HEK293 (cell line): ENCODE measurements around the gene RPL10A.

Source experiments
- CTCF ChIA-PET: fragments of 350-600 bp; formaldehyde crosslinking; extraction: SDS; loops from one replicate; lab custom pipeline; 2021; ENCODE audit warnings: antibody characterized with exemption; lab: Yijun Ruan, JAX
- POLR2A ChIA-PET: fragments of 300-600 bp; formaldehyde crosslinking; extraction: SDS; loops from one replicate; lab custom pipeline; 2020; ENCODE audit warnings: antibody characterized with exemption, inconsistent platforms; lab: Yijun Ruan, JAX
- H3K27ac ChIP-seq: fragments of 200-500 bp; sonication (Bioruptor generic); 2 replicates; pipeline ENCODE4 v1.5.1; 2014; ENCODE audit warnings: low read depth, low read length, control low read depth, inconsistent platforms; ENCODE audit errors: extremely low read depth
- H3K36me3 ChIP-seq, 2 experiments: fragments of 200-500 bp in 1 of 2; sonication (Bioruptor generic) in 1 of 2; 1 replicate in 1 of 2; 2 replicates in 1 of 2; pipeline ENCODE4 v1.5.1; 2014 to 2017; ENCODE audit warnings: inconsistent platforms in 2 of 2, low read length in 2 of 2; ENCODE audit not compliant: control insufficient read depth in 2 of 2, insufficient read depth in 1 of 2
- H3K4me1 ChIP-seq: fragments of 200-500 bp; sonication (Bioruptor generic); 2 replicates; pipeline ENCODE4 v1.5.1; 2014; ENCODE audit warnings: mild to moderate bottlenecking, low read length, inconsistent platforms; ENCODE audit not compliant: control insufficient read depth, insufficient read depth
- H3K4me3 ChIP-seq: 2 replicates; pipeline ENCODE4 v1.5.1; 2011; ENCODE audit warnings: low read depth, mild to moderate bottlenecking, control low read depth, low read length, moderate library complexity
- H3K9me3 ChIP-seq: fragments of 200-500 bp; sonication (Bioruptor generic); 2 replicates; pipeline ENCODE4 v1.5.1; 2014; ENCODE audit warnings: low read depth, low read length, inconsistent platforms; ENCODE audit not compliant: control insufficient read depth, insufficient read depth
- GLIS1 ChIP-seq: fragments of 450-650 bp; formaldehyde crosslinking; IDR thresholded peaks from 2 replicates; pipeline ENCODE4 v1.5.1; 2016; ENCODE audit warnings: missing biosample characterization, missing genetic modification characterization
- GLIS2 ChIP-seq: fragments of 450-650 bp; formaldehyde crosslinking; IDR thresholded peaks from 2 replicates; pipeline ENCODE4 v1.5.1; 2016; ENCODE audit warnings: missing biosample characterization, missing genetic modification characterization
- KLF1 ChIP-seq: fragments of 450-650 bp; formaldehyde crosslinking; IDR thresholded peaks from 2 replicates; pipeline ENCODE4 v1.5.1; 2016; ENCODE audit warnings: missing biosample characterization, missing genetic modification characterization
- KLF8 ChIP-seq: fragments of 450-650 bp; formaldehyde crosslinking; IDR thresholded peaks from 2 replicates; pipeline ENCODE4 v1.5.1; 2016; ENCODE audit warnings: missing biosample characterization, missing genetic modification characterization
- KLF9 ChIP-seq: fragments of 450-650 bp; formaldehyde crosslinking; IDR thresholded peaks from 2 replicates; pipeline ENCODE4 v1.5.1; 2016; ENCODE audit warnings: missing biosample characterization, missing genetic modification characterization, low read depth
- SCRT2 ChIP-seq: fragments of 450-650 bp; formaldehyde crosslinking; IDR thresholded peaks from 2 replicates; pipeline ENCODE4 v1.5.1; 2016; ENCODE audit warnings: missing biosample characterization, missing genetic modification characterization
- SP7 ChIP-seq: fragments of 450-650 bp; formaldehyde crosslinking; IDR thresholded peaks from 2 replicates; pipeline ENCODE4 v1.5.1; 2016; ENCODE audit warnings: missing biosample characterization, missing genetic modification characterization
- YY1 ChIP-seq: fragments of 450-650 bp; formaldehyde crosslinking; IDR thresholded peaks from 2 replicates; pipeline ENCODE4 v1.5.1; 2018; ENCODE audit warnings: missing biosample characterization, missing genetic modification characterization
- ZFP3 ChIP-seq: fragments of 450-650 bp; formaldehyde crosslinking; IDR thresholded peaks from 2 replicates; pipeline ENCODE4 v1.5.1; 2016; ENCODE audit warnings: low read depth, missing biosample characterization, missing genetic modification characterization
- ZFP69B ChIP-seq: fragments of 450-650 bp; formaldehyde crosslinking; IDR thresholded peaks from 2 replicates; pipeline ENCODE4 v1.5.1; 2016; ENCODE audit warnings: missing biosample characterization, missing genetic modification characterization
- ZNF211 ChIP-seq: fragments of 450-650 bp; formaldehyde crosslinking; IDR thresholded peaks from 2 replicates; pipeline ENCODE4 v1.5.1; 2016; ENCODE audit warnings: low read depth, missing biosample characterization, missing genetic modification characterization
- ZNF311 ChIP-seq: fragments of 450-650 bp; formaldehyde crosslinking; IDR thresholded peaks from 2 replicates; pipeline ENCODE4 v1.5.1; 2017; ENCODE audit warnings: missing biosample characterization, missing genetic modification characterization, borderline replicate concordance
- ZNF529 ChIP-seq: fragments of 450-650 bp; formaldehyde crosslinking; IDR thresholded peaks from 2 replicates; pipeline ENCODE4 v1.5.1; 2017; ENCODE audit warnings: missing genetic modification characterization, missing biosample characterization; ENCODE audit not compliant: insufficient replicate concordance
- ZNF558 ChIP-seq: fragments of 450-650 bp; formaldehyde crosslinking; IDR thresholded peaks from 2 replicates; pipeline ENCODE4 v1.5.1; 2016; ENCODE audit warnings: missing biosample characterization, missing genetic modification characterization
- ZNF585B ChIP-seq: fragments of 450-650 bp; formaldehyde crosslinking; IDR thresholded peaks from 2 replicates; pipeline ENCODE4 v1.5.1; 2016; ENCODE audit warnings: missing biosample characterization, missing genetic modification characterization
- ZNF596 ChIP-seq: fragments of 450-650 bp; IDR thresholded peaks from 2 replicates; pipeline ENCODE4 v1.5.0; 2018; ENCODE audit warnings: missing biosample characterization, mild to moderate bottlenecking, missing genetic modification characterization, moderate library complexity
- ZNF600 ChIP-seq: fragments of 450-650 bp; formaldehyde crosslinking; IDR thresholded peaks from 2 replicates; pipeline ENCODE4 v1.5.1; 2016; ENCODE audit warnings: missing biosample characterization, missing genetic modification characterization
- ZNF747 ChIP-seq: fragments of 450-650 bp; formaldehyde crosslinking; IDR thresholded peaks from 2 replicates; pipeline ENCODE4 v1.5.1; 2016; ENCODE audit warnings: missing biosample characterization, missing genetic modification characterization
- ZNF776 ChIP-seq: fragments of 450-650 bp; formaldehyde crosslinking; IDR thresholded peaks from 2 replicates; pipeline ENCODE4 v1.5.0; 2017; ENCODE audit warnings: missing biosample characterization, missing genetic modification characterization, borderline replicate concordance
- TF ChIP-seq, protein P1 (sequence below): fragments of 450-650 bp; IDR thresholded peaks from 2 replicates; pipeline ENCODE4 v1.5.1; 2018; ENCODE audit warnings: missing biosample characterization, missing genetic modification characterization
- TF ChIP-seq, protein P2 (sequence below): fragments of 450-650 bp; formaldehyde crosslinking; IDR thresholded peaks from 2 replicates; pipeline ENCODE4 v1.5.1; 2016; ENCODE audit warnings: missing biosample characterization, missing genetic modification characterization
- TF ChIP-seq, protein P3 (sequence below): fragments of 450-650 bp; formaldehyde crosslinking; IDR thresholded peaks from 2 replicates; pipeline ENCODE4 v1.5.1; 2016; ENCODE audit warnings: missing biosample characterization, missing genetic modification characterization
- TF ChIP-seq, protein P4 (sequence below): fragments of 450-650 bp; formaldehyde crosslinking; IDR thresholded peaks from 2 replicates; pipeline ENCODE4 v1.5.1; 2016; ENCODE audit warnings: missing biosample characterization, missing genetic modification characterization
- TF ChIP-seq, protein P5 (sequence below): fragments of 450-650 bp; formaldehyde crosslinking; IDR thresholded peaks from 2 replicates; pipeline ENCODE4 v1.5.1; 2017; ENCODE audit warnings: missing biosample characterization, missing genetic modification characterization
- TF ChIP-seq, protein P6 (sequence below): fragments of 450-650 bp; formaldehyde crosslinking; IDR thresholded peaks from 2 replicates; pipeline ENCODE4 v1.5.1; 2016; ENCODE audit warnings: missing biosample characterization, missing genetic modification characterization
- TF ChIP-seq, protein P7 (sequence below): fragments of 450-650 bp; formaldehyde crosslinking; IDR thresholded peaks from 2 replicates; pipeline ENCODE4; 2016; ENCODE audit warnings: missing biosample characterization, missing genetic modification characterization

The RPL10A gene

DNA sequence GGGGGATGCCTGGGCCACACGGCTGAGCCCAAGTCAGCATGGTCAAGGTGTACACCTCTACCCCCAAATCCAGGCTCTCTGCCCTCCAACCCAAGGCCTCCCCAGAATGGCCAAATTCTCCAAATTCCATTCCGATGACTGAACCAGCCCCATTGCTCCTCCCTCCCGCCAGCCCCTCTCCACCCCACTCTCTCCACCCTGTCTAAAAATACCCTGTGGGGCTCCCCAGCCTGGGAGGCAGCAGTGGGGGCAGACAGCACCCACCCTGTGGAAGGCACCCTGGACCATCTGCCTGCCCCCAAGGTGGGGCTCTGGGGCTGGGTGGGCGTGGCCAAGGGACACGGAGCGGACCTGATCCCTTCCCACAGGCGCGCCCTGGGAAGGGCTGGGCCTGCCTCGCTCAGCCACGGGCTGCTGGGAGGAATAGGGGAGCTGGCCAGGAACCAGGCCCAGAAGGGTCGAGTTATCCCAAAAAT is 17.2 kb downstream of the RPL10A start:
- POLR2A ChIA-PET = interaction anchor here (1.3 to 15.4 kb wide), 3 partner anchors 11 to 15 kb away, joined by 3 to 198 read pairs (median 20); partner anchors contain the start of genes RPL10A and TEAD3
- peaks cover 9% of the 10 kb centered on the region for H3K4me1 ChIP-seq
- CTCF ChIA-PET = interaction anchor here (0.6 to 1.2 kb wide), 3 partner anchors 9 to 144 kb away, joined by 3 to 4 read pairs (median 3); no protein-coding TSS in a partner anchor
- no peak overlapping the region for H3K4me3 ChIP-seq
- H3K36me3 ChIP-seq = peaks cover 0 to 19% of the 10 kb centered on the region in 2 experiments; a peak in 1 of 3 replicates
- no peaks in the 10 kb centered on the region for H3K9me3 ChIP-seq
- TF ChIP-seq, protein P1, sequence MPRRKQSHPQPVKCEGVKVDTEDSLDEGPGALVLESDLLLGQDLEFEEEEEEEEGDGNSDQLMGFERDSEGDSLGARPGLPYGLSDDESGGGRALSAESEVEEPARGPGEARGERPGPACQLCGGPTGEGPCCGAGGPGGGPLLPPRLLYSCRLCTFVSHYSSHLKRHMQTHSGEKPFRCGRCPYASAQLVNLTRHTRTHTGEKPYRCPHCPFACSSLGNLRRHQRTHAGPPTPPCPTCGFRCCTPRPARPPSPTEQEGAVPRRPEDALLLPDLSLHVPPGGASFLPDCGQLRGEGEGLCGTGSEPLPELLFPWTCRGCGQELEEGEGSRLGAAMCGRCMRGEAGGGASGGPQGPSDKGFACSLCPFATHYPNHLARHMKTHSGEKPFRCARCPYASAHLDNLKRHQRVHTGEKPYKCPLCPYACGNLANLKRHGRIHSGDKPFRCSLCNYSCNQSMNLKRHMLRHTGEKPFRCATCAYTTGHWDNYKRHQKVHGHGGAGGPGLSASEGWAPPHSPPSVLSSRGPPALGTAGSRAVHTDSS = no peak
- TF ChIP-seq ZFP3 (no peak), GLIS2 (tag by site-specific recombination) (peak; percentile 23; the same call in 1 of the 2 replicates), KLF9 (tag by site-specific recombination) (0 out of 2 replicates have a peak, but pooled peaks have one; percentile 30), YY1 (tag by site-specific recombination) (no peak), ZNF529 (tag by site-specific recombination) (no peak), ZNF585B (tag by site-specific recombination) (no peak), ZNF211 (tag by site-specific recombination) (no peak), ZNF776 (tag by site-specific recombination) (no peak), SP7 (no peak), SCRT2 (no peak), ZFP69B (tag by site-specific recombination) (no peak), ZNF596 (no peak), ZNF558 (tag by site-specific recombination) (no peak), ZNF600 (tag by site-specific recombination) (no peak), ZNF747 (tag by site-specific recombination) (no peak), GLIS1 (tag by site-specific recombination) (peak; percentile 59), ZNF311 (tag by site-specific recombination) (no peak), KLF8 (peak; percentile 46; the same call in 1 of the 2 replicates), KLF1 (tag by site-specific recombination) (peak; percentile 93)
- TF ChIP-seq, protein P2, sequence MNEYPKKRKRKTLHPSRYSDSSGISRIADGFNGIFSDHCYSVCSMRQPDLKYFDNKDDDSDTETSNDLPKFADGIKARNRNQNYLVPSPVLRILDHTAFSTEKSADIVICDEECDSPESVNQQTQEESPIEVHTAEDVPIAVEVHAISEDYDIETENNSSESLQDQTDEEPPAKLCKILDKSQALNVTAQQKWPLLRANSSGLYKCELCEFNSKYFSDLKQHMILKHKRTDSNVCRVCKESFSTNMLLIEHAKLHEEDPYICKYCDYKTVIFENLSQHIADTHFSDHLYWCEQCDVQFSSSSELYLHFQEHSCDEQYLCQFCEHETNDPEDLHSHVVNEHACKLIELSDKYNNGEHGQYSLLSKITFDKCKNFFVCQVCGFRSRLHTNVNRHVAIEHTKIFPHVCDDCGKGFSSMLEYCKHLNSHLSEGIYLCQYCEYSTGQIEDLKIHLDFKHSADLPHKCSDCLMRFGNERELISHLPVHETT (tag by site-specific recombination) = no peak
- TF ChIP-seq, protein P3, sequence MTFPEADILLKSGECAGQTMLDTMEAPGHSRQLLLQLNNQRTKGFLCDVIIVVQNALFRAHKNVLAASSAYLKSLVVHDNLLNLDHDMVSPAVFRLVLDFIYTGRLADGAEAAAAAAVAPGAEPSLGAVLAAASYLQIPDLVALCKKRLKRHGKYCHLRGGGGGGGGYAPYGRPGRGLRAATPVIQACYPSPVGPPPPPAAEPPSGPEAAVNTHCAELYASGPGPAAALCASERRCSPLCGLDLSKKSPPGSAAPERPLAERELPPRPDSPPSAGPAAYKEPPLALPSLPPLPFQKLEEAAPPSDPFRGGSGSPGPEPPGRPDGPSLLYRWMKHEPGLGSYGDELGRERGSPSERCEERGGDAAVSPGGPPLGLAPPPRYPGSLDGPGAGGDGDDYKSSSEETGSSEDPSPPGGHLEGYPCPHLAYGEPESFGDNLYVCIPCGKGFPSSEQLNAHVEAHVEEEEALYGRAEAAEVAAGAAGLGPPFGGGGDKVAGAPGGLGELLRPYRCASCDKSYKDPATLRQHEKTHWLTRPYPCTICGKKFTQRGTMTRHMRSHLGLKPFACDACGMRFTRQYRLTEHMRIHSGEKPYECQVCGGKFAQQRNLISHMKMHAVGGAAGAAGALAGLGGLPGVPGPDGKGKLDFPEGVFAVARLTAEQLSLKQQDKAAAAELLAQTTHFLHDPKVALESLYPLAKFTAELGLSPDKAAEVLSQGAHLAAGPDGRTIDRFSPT = peak; percentile 33; the same call in 1 of the 2 replicates
- TF ChIP-seq, protein P4, sequence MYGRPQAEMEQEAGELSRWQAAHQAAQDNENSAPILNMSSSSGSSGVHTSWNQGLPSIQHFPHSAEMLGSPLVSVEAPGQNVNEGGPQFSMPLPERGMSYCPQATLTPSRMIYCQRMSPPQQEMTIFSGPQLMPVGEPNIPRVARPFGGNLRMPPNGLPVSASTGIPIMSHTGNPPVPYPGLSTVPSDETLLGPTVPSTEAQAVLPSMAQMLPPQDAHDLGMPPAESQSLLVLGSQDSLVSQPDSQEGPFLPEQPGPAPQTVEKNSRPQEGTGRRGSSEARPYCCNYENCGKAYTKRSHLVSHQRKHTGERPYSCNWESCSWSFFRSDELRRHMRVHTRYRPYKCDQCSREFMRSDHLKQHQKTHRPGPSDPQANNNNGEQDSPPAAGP (tag by site-specific recombination) = peak; percentile 61; the same call in 1 of the 2 replicates
- TF ChIP-seq, protein P5, sequence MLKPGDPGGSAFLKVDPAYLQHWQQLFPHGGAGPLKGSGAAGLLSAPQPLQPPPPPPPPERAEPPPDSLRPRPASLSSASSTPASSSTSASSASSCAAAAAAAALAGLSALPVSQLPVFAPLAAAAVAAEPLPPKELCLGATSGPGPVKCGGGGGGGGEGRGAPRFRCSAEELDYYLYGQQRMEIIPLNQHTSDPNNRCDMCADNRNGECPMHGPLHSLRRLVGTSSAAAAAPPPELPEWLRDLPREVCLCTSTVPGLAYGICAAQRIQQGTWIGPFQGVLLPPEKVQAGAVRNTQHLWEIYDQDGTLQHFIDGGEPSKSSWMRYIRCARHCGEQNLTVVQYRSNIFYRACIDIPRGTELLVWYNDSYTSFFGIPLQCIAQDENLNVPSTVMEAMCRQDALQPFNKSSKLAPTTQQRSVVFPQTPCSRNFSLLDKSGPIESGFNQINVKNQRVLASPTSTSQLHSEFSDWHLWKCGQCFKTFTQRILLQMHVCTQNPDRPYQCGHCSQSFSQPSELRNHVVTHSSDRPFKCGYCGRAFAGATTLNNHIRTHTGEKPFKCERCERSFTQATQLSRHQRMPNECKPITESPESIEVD (tag by site-specific recombination) = no peak
- TF ChIP-seq, protein P6, sequence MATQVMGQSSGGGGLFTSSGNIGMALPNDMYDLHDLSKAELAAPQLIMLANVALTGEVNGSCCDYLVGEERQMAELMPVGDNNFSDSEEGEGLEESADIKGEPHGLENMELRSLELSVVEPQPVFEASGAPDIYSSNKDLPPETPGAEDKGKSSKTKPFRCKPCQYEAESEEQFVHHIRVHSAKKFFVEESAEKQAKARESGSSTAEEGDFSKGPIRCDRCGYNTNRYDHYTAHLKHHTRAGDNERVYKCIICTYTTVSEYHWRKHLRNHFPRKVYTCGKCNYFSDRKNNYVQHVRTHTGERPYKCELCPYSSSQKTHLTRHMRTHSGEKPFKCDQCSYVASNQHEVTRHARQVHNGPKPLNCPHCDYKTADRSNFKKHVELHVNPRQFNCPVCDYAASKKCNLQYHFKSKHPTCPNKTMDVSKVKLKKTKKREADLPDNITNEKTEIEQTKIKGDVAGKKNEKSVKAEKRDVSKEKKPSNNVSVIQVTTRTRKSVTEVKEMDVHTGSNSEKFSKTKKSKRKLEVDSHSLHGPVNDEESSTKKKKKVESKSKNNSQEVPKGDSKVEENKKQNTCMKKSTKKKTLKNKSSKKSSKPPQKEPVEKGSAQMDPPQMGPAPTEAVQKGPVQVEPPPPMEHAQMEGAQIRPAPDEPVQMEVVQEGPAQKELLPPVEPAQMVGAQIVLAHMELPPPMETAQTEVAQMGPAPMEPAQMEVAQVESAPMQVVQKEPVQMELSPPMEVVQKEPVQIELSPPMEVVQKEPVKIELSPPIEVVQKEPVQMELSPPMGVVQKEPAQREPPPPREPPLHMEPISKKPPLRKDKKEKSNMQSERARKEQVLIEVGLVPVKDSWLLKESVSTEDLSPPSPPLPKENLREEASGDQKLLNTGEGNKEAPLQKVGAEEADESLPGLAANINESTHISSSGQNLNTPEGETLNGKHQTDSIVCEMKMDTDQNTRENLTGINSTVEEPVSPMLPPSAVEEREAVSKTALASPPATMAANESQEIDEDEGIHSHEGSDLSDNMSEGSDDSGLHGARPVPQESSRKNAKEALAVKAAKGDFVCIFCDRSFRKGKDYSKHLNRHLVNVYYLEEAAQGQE = no peak
- TF ChIP-seq, protein P7, sequence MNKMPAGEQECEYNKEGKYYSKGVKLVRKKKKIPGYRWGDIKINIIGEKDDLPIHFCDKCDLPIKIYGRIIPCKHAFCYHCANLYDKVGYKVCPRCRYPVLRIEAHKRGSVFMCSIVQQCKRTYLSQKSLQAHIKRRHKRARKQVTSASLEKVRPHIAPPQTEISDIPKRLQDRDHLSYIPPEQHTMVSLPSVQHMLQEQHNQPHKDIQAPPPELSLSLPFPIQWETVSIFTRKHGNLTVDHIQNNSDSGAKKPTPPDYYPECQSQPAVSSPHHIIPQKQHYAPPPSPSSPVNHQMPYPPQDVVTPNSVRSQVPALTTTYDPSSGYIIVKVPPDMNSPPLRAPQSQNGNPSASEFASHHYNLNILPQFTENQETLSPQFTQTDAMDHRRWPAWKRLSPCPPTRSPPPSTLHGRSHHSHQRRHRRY = no peak
- no peak overlapping the region for H3K27ac ChIP-seq
